CD4-positive, alpha-beta T cell treated with Interleukin-6 at 100 ng/mL for 8 hours (primary cell): ENCODE data around the gene CDC14B.
"Not testable (repeated sequence)": the region's sequence is repeated elsewhere in the genome, so short reads cannot be mapped to it uniquely, and the experiment has no call there.

Experiments
- DNase-seq: peaks from one replicate; pipeline ENCODE4 v3.0.0-alpha.2; 2020; ENCODE audit warnings: mixed read lengths, low spot score

CDC14B gene

GRCh38 chr9:96587338-96588315 is 32.0 kb downstream of the CDC14B start:
- no peak for DNase-seq

- no peak for DNase-seq
Measured at GRCh38 chr9:96585426-96585825, 34.2 kb downstream of the CDC14B start.

DNA sequence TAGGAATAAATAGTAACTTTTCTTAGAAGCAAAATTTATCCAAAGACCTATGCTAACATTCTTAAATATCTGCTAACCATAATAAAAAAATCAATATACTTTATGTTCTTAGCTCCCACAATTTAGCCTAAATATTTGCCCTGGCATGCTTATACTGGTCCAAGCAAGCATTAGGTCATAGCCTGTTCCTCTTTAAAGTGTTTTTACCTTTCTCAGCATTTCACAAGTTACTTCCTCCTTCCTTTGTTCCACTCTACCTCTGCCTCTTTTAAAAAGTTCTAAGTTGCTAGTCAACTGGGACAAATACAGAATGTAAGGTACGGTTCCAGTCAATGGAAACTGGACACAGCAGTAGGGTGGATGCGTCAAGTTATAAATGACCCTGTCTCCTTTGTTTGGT is 37.4 kb downstream of the CDC14B start:
- not testable (repeated sequence) for DNase-seq

DNA sequence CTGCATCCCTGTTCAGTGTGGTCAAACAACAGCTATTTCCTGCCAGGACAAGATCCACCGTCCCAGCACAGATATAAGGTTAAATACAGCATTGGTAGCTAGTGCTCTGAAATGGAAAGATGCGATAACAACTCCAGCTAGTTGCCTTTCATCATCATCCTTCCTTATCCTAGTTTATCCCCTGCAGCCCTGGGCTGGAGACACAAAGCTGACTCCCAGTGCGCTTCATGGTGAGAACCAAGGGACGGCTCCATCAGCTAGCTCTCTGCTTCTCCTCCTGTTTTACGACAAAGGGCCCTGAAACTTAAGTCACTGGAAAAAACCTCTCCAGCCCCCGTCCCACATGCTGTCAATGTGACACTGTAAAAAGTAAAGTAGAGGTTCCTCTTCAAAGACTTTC is 37.9 kb downstream of the CDC14B start:
- no peak for DNase-seq

GRCh38 chr9:96581301-96581700 is 38.3 kb downstream of the CDC14B start:
- no peak for DNase-seq

- no peak for DNase-seq
Measured at GRCh38 chr9:96574931-96575351, 44.7 kb downstream of the CDC14B start.

DNA sequence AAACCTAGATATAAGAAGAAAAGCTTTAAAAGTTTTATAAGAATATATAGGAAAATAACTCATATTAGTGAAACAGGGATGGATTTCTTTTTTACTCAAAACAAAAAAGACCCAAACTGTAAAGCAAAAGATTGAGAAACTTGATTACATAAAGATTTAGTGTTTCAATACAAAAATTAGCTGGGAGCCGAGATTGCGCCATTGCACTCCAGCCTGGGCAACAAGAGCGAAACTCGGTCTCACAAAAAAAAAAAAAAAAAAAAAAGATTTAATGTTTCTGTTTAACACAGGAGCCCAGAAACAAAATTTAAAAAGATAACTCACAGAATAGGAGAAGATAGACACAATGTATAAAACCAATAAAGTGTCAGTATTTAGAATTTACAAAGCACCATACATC is 45.2 kb downstream of the CDC14B start:
- no peak for DNase-seq

DNA sequence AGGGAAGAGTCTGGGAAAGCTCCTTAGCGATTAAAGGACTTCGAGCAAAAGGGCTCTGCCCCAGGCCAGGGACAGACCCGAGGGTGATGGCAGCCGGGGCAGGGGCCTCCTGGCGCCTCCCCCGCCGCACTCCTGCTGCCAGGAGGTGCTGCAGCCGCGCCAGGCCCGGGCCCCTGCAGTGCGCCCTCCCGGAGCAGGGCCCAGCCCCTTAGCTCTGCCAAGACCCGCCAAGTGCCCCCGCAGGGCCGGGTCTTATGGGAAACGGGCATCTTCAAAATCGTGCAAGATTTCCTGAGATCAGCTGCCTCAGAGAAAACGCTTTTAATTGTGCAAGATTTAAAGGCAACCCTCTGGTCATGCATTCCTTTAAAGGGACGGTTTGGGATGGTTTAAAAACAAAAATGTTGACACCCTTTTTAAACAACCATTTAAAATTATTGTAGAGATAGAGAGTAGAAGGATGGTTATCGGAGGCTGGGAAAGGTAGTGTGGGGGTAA is 52.4 kb downstream of the CDC14B start:
- DNase-seq = no peak

- peak; percentile 76 for DNase-seq
Measured at GRCh38 chr9:96566498-96567202, 53.0 kb downstream of the CDC14B start.

DNA sequence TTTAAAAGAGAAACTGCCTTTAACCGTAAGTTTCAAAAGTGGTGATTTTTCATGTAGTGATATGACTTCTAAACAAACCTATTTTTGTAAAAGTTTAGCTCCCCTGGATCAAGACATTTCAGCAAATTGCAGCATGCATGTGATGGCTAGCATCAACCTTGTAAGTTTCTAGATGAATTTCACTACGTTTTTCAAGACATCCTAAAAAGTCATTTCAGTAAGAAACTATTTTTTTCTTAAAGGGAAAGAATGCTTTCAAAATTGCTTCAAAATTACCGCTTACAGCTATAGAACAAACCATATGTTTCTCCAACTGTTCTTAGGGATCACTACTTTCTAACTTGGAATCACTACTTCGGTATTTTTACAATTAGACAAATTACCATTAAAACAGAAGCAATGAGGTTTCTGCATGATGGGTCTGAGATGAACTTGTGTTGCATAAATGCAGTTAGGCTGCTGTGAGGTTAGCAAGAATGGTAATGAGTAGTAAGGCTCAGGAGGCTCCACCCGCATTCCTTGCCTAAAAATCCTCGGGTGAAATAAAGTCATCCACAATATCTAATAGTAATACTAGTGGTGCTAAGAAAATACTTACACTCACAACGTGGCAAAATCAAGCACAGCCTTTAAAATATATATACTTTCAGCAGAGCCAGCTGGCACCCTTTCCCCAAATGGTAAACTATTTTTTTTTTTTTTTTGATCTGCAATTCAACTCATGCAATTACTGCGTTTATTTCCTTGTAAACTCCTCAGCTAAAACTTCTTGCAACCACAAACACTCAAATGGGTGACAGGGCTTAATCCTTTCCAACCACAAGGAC is 53.8 kb downstream of the CDC14B start:
- no peak for DNase-seq

- DNase-seq = no peak
Measured at GRCh38 chr9:96564217-96564616, 55.4 kb downstream of the CDC14B start.

GRCh38 chr9:96559339-96559943 is 60.2 kb downstream of the CDC14B start:
- DNase-seq = no peak

DNA sequence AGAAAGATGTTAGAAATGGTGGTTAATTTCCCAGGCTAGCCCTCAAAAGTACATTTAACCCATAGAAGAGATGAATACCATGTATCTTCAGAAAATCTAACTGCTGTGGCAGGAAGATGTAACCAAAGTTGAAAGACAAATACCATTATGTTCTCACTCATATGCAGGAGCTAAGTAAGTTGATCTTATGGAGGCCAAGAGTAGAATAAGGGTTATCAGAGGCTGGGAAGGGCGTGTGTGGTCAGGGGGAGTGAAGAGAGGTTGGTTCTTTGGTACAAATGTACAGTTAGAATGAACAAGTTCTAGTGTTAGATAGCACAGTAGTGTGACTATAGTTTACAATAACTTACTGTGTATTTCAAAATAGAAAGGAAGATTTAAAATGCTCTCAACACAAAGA is 61.7 kb downstream of the CDC14B start:
- no peak for DNase-seq

- no peak for DNase-seq
Measured at GRCh38 chr9:96556701-96557461, 62.8 kb downstream of the CDC14B start.

DNA sequence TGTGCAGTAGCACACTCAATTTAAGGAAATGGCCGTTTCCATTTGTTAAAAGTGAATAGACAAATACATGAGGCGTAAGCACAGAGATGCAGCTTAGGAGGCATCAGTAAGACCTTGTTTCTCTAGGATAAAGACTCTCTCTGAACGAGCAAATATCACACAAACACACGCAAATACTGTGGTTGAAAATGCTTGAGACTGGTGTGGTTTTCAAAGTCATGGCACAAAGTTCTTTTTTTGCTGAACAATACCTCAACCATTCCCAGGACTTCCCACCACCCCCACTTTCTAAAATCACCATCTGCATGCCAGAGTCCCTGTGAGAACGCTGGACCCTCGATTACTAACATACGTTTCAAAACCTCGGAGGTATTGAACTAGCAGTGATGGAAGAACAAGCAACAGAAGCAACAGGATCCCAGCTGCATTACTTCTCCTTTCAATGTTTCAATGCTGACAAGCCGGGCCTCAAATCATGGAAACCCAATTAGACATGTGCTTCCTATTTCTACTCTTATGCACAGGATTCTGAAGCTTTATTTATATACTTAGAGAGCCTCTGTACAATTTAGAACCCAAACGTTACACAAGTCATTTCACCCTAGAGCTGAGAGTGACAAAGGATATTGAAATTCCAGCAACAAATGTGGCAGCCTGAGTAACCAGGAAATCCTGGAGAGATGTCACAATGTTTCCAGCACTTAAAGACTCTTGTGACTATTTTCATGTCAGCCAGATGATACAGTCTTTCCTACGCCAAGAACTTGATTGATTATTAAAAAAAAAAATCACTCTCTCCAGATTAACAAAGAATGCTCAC is 63.9 kb downstream of the CDC14B start:
- DNase-seq = no peak

GRCh38 chr9:96554801-96555566 is 64.7 kb downstream of the CDC14B start:
- no peak for DNase-seq

DNA sequence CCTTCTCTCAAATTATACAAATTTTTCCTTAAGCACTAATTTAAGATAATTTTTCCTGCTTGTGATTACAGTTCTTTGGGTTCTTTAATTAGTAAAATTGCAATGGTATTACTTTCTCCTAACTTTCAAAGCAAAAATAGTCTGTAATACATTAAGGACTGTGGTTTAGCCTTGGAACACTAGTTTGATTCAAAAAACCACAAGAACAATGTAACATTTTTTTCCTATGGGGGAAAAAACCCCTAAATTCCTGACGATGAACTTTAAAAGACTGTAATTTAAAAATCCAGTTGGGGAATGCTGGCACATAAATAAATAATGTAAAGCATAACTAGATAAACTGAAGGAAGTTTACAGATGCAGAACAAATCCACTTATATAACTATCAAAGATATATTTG is 65.3 kb downstream of the CDC14B start:
- DNase-seq = no peak

DNA sequence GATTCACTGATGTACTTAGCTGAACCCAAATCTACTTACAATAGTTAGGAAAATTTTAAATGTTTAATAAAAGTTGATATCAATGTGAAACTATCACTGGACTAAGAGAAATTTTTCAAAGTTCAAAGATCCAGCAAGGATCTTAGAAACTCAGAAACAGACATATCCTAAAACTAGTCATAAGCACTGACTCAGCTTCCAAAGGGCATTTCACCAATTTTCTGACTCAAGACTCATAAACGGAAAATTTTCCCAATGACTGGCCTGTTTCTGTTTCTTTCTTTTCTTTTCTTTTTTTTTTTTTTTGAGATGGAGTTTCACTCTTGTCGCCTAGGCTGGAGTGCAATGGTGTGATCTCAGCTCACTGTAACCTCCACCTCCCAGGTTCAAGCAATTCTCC is 66.6 kb downstream of the CDC14B start:
- no peak for DNase-seq

DNA sequence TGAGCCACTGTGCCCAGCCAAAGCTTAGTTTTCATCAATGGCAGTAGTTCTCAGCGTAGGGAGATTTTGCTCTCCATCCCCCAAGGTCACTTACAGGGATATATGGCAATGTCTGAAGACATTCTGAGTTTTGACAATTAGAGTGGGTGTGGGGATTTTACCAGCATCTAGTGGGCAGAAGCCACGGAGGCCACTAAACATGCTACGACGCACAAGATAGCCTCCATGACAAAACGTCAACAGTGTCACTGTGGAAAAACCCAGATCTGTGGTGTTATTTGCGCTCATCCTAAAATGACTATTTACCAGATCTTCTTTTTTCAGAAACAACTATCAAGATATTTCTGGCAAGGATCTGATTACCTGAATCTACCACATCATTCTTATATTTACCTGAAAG is 68.2 kb downstream of the CDC14B start:
- DNase-seq = no peak
